ENCODE results near the gene IARS1. TPM values are rescaled to one million over a fixed set of nuclear protein-coding genes. Genes with fewer than 3 reads are reported as not detected.

Gene IARS1
- total and polyA plus RNA-seq, 2 experiments from 2014 or later = 105 to 310 TPM

DNA sequence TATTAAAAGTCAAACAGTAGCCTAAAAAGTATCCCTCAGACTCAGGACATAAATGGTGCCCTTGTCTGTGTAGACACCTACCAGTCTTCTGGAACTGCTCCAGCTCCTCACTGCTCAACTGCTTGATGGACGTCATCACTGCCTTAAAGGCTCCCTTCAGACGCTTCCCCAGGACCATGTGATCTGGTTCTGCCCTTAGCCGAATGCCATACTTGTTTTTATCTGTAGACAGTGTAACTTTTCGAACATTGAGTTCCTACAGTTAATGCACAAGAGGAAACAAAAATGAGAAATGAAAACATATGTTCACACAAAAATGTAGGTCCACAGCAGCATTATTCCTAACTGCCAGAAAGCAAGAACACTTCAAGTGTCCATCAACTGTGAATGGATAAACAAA, 46.2 kb downstream of the IARS1 start:
- peaks cover 12% of the 10 kb centered on the region for H3K27me3 Mint-ChIP-seq (ENCODE audit: insufficient read depth, low read depth, poor library complexity)
- peaks cover 6% of the 10 kb centered on the region; the same call in 1 of the 2 replicates for H3F3A ChIP-seq (replicated peaks; ENCODE audit: low read depth)
- DNase-seq (ENCODE audit: low spot score) (no peak), ATAC-seq (no peak)
- H3K36me3 ChIP-seq (ENCODE audit: insufficient read depth) = peaks cover 100% of the 10 kb centered on the region
- H3K27ac Mint-ChIP-seq = peak overlapping the region; percentile 35; the same call in 1 of the 2 replicates
- no peaks in the 10 kb centered on the region for H3K79me2 ChIP-seq (replicated peaks; ENCODE audit: insufficient read depth)
- H3K4me1 ChIP-seq (ENCODE audit: insufficient read depth) = no peaks in the 10 kb centered on the region
- no peak overlapping the region for H3K27ac ChIP-seq (ENCODE audit: low read depth)
- peaks cover 95% of the 10 kb centered on the region for H3K36me3 Mint-ChIP-seq (ENCODE audit: low read depth)
- peaks cover 40% of the 10 kb centered on the region for H4K20me1 ChIP-seq (replicated peaks; ENCODE audit: insufficient read depth)
- no peak overlapping the region for H2AFZ ChIP-seq
- TF ChIP-seq ZNF331 (CRISPR knock-in tag; IDR thresholded peaks at IDR 0.05; ENCODE audit: low read depth) (no peak), JUNB (IDR thresholded peaks at IDR 0.05; ENCODE audit: unreplicated experiment) (no peak), ZNF114 (CRISPR knock-in tag; IDR thresholded peaks at IDR 0.05) (no peak), EZH2 (IDR thresholded peaks at IDR 0.05; ENCODE audit: low read depth, unreplicated experiment) (no peak), NANOG (IDR thresholded peaks at IDR 0.05; ENCODE audit: borderline replicate concordance) (no peak), CREB1 (CRISPR knock-in tag; IDR thresholded peaks at IDR 0.05; ENCODE audit: low read depth) (no peak), STAT1 (IDR thresholded peaks at IDR 0.05; ENCODE audit: unreplicated experiment) (no peak), POLR2AphosphoS5 (IDR thresholded peaks at IDR 0.05; ENCODE audit: low read depth) (no peak), EZH2phosphoT487 (IDR thresholded peaks at IDR 0.05; ENCODE audit: unreplicated experiment) (no peak)
- TF ChIP-seq, protein P1, sequence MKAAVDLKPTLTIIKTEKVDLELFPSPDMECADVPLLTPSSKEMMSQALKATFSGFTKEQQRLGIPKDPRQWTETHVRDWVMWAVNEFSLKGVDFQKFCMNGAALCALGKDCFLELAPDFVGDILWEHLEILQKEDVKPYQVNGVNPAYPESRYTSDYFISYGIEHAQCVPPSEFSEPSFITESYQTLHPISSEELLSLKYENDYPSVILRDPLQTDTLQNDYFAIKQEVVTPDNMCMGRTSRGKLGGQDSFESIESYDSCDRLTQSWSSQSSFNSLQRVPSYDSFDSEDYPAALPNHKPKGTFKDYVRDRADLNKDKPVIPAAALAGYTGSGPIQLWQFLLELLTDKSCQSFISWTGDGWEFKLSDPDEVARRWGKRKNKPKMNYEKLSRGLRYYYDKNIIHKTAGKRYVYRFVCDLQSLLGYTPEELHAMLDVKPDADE (IDR thresholded peaks at IDR 0.05) = no peak
- TF ChIP-seq, protein P2, sequence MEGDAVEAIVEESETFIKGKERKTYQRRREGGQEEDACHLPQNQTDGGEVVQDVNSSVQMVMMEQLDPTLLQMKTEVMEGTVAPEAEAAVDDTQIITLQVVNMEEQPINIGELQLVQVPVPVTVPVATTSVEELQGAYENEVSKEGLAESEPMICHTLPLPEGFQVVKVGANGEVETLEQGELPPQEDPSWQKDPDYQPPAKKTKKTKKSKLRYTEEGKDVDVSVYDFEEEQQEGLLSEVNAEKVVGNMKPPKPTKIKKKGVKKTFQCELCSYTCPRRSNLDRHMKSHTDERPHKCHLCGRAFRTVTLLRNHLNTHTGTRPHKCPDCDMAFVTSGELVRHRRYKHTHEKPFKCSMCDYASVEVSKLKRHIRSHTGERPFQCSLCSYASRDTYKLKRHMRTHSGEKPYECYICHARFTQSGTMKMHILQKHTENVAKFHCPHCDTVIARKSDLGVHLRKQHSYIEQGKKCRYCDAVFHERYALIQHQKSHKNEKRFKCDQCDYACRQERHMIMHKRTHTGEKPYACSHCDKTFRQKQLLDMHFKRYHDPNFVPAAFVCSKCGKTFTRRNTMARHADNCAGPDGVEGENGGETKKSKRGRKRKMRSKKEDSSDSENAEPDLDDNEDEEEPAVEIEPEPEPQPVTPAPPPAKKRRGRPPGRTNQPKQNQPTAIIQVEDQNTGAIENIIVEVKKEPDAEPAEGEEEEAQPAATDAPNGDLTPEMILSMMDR (conservative IDR thresholded peaks at IDR 0.05; ENCODE audit: low read depth in 2 of 2) = no peak
- TF ChIP-seq, protein P3, sequence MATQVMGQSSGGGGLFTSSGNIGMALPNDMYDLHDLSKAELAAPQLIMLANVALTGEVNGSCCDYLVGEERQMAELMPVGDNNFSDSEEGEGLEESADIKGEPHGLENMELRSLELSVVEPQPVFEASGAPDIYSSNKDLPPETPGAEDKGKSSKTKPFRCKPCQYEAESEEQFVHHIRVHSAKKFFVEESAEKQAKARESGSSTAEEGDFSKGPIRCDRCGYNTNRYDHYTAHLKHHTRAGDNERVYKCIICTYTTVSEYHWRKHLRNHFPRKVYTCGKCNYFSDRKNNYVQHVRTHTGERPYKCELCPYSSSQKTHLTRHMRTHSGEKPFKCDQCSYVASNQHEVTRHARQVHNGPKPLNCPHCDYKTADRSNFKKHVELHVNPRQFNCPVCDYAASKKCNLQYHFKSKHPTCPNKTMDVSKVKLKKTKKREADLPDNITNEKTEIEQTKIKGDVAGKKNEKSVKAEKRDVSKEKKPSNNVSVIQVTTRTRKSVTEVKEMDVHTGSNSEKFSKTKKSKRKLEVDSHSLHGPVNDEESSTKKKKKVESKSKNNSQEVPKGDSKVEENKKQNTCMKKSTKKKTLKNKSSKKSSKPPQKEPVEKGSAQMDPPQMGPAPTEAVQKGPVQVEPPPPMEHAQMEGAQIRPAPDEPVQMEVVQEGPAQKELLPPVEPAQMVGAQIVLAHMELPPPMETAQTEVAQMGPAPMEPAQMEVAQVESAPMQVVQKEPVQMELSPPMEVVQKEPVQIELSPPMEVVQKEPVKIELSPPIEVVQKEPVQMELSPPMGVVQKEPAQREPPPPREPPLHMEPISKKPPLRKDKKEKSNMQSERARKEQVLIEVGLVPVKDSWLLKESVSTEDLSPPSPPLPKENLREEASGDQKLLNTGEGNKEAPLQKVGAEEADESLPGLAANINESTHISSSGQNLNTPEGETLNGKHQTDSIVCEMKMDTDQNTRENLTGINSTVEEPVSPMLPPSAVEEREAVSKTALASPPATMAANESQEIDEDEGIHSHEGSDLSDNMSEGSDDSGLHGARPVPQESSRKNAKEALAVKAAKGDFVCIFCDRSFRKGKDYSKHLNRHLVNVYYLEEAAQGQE (IDR thresholded peaks at IDR 0.05; ENCODE audit: unreplicated experiment) = no peak
- TF ChIP-seq, protein P4, sequence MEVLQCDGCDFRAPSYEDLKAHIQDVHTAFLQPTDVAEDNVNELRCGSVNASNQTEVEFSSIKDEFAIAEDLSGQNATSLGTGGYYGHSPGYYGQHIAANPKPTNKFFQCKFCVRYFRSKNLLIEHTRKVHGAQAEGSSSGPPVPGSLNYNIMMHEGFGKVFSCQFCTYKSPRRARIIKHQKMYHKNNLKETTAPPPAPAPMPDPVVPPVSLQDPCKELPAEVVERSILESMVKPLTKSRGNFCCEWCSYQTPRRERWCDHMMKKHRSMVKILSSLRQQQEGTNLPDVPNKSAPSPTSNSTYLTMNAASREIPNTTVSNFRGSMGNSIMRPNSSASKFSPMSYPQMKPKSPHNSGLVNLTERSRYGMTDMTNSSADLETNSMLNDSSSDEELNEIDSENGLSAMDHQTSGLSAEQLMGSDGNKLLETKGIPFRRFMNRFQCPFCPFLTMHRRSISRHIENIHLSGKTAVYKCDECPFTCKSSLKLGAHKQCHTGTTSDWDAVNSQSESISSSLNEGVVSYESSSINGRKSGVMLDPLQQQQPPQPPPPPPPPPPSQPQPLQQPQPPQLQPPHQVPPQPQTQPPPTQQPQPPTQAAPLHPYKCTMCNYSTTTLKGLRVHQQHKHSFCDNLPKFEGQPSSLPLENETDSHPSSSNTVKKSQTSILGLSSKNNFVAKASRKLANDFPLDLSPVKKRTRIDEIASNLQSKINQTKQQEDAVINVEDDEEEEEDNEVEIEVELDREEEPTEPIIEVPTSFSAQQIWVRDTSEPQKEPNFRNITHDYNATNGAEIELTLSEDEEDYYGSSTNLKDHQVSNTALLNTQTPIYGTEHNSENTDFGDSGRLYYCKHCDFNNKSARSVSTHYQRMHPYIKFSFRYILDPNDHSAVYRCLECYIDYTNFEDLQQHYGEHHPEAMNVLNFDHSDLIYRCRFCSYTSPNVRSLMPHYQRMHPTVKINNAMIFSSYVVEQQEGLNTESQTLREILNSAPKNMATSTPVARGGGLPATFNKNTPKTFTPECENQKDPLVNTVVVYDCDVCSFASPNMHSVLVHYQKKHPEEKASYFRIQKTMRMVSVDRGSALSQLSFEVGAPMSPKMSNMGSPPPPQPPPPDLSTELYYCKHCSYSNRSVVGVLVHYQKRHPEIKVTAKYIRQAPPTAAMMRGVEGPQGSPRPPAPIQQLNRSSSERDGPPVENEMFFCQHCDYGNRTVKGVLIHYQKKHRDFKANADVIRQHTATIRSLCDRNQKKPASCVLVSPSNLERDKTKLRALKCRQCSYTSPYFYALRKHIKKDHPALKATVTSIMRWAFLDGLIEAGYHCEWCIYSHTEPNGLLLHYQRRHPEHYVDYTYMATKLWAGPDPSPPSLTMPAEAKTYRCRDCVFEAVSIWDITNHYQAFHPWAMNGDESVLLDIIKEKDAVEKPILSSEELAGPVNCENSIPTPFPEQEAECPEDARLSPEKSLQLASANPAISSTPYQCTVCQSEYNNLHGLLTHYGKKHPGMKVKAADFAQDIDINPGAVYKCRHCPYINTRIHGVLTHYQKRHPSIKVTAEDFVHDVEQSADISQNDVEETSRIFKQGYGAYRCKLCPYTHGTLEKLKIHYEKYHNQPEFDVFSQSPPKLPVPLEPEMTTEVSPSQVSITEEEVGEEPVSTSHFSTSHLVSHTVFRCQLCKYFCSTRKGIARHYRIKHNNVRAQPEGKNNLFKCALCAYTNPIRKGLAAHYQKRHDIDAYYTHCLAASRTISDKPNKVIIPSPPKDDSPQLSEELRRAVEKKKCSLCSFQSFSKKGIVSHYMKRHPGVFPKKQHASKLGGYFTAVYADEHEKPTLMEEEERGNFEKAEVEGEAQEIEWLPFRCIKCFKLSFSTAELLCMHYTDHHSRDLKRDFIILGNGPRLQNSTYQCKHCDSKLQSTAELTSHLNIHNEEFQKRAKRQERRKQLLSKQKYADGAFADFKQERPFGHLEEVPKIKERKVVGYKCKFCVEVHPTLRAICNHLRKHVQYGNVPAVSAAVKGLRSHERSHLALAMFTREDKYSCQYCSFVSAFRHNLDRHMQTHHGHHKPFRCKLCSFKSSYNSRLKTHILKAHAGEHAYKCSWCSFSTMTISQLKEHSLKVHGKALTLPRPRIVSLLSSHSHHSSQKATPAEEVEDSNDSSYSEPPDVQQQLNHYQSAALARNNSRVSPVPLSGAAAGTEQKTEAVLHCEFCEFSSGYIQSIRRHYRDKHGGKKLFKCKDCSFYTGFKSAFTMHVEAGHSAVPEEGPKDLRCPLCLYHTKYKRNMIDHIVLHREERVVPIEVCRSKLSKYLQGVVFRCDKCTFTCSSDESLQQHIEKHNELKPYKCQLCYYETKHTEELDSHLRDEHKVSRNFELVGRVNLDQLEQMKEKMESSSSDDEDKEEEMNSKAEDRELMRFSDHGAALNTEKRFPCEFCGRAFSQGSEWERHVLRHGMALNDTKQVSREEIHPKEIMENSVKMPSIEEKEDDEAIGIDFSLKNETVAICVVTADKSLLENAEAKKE (CRISPR knock-in tag; IDR thresholded peaks at IDR 0.05) = no peak
- H3K4me3 ChIP-seq = no peak overlapping the region
- H3K27me3 ChIP-seq (ENCODE audit: insufficient read depth) = no peaks in the 10 kb centered on the region
- H3K4me3 Mint-ChIP-seq = no peak overlapping the region
- H3K9me2 ChIP-seq (ENCODE audit: insufficient read depth) = no peaks in the 10 kb centered on the region
- H3K9me3 Mint-ChIP-seq = no peaks in the 10 kb centered on the region
- H3K4me2 ChIP-seq = no peak overlapping the region
- H3K4me1 Mint-ChIP-seq = no peaks in the 10 kb centered on the region

Measured in GM23338 (cell line).